Upper lobe of right lung (tissue), 1 donor: ENCODE results near the gene GYS1. TPM values are rescaled to one million over a fixed set of nuclear protein-coding genes. Genes with fewer than 3 reads are reported as not detected.

Experiments used
- ATAC-seq: fragments of 200-7000 bp; cut with Tn5 transposase; one replicate; pipeline ENCODE4 v1.9.1; 2020; ENCODE audit warnings: mild to moderate bottlenecking, moderate library complexity
- DNase-seq: peaks from one replicate; pipeline ENCODE4 v3.0.0-alpha.2; 2020
- H3K27ac ChIP-seq: fragments of 200-600 bp; one replicate; pipeline ENCODE4 v1.8.0; 2022
- H3K27me3 ChIP-seq: fragments of 200-600 bp; one replicate; pipeline ENCODE4 v1.8.0; 2022; ENCODE audit warnings: mild to moderate bottlenecking
- H3K36me3 ChIP-seq: fragments of 200-600 bp; one replicate; pipeline ENCODE4 v1.8.0; 2022
- H3K4me1 ChIP-seq: fragments of 200-600 bp; one replicate; pipeline ENCODE4 v1.8.0; 2022
- H3K4me3 ChIP-seq: fragments of 200-600 bp; one replicate; pipeline ENCODE4 v1.8.0; 2022; ENCODE audit warnings: mild to moderate bottlenecking
- H3K9me3 ChIP-seq: fragments of 200-600 bp; one replicate; pipeline ENCODE4 v1.8.0; 2022
- intact Hi-C: fragments of 100-400 bp; cut with DNase I; formaldehyde crosslinking; loops from one replicate; pipeline ENCODE4 v1.11.0; 2022
- total RNA-seq: library from RNA; stranded (reverse); fragmentation: NEBNext Ultra II Directional; extraction: Animal tissue kit (Norgen Biotek cat#: 25700); gene quantifications from one replicate; pipeline ENCODE4 v1.2.1, GENCODE V29; 2021
- TF ChIP-seq, protein P1 (sequence below): fragments of 200-600 bp; IDR thresholded peaks from one replicate; pipeline ENCODE4 v1.8.0; 2022; ENCODE audit warnings: antibody characterized with exemption
- donor health status: DM: no; HTN: yes; CAD: no; lungs with severe emphysema.

The GYS1 gene
- total RNA-seq, 1 donor from 2014 or later: 35.1 TPM

DNA sequence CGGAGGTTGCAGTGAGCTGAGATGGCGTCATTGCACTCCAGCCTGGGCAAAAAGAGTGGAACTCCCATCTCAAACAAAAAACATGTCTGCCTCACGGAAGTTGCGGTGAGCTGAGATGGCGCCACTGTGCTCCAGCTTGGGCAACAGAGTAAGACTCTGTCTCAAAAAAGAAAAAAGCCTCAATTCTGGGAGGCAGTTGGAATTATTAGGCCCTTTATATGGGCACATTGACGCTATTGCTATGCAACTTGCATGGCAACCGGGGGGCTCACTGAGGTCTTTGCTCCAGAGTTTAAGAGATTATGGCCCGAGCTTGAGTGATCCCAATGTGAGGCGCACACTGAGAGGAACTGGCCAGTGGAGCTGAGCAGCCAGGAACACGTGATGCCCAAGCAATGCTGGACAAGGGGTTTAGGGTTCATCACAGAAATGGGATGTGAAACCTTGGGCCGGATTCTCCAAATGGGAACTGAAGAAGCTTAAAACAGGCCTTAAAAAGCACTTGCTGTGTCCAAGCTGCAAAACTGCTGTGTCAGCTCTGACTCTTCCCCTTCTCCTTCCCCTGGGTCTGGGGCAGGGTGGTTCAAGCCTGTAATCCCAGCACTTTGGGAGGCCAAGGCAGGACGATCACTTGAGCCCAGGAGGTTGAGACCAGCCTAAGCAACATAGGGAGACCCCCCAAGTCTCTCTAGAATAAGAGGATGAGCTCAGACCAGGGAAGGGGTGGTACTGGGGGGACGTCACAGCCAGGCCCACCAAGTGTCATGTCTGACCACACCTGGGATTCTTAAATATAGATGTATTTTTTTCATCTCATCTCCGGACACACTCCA lies 25.5 kb downstream of the GYS1 start:
- Histone ChIP-seq H3K4me3 (peak overlapping the region; percentile 89), H3K27me3 (no peaks in the 10 kb centered on the region), H3K9me3 (no peaks in the 10 kb centered on the region), H3K4me1 (peaks cover 38% of the 10 kb centered on the region), H3K36me3 (peaks cover 23% of the 10 kb centered on the region), H3K27ac (peak overlapping the region; percentile 95)
- ATAC-seq: peak; percentile 19
- peak; percentile 77 for DNase-seq
- intact Hi-C loops: no loop called here
- TF ChIP-seq, protein P1, sequence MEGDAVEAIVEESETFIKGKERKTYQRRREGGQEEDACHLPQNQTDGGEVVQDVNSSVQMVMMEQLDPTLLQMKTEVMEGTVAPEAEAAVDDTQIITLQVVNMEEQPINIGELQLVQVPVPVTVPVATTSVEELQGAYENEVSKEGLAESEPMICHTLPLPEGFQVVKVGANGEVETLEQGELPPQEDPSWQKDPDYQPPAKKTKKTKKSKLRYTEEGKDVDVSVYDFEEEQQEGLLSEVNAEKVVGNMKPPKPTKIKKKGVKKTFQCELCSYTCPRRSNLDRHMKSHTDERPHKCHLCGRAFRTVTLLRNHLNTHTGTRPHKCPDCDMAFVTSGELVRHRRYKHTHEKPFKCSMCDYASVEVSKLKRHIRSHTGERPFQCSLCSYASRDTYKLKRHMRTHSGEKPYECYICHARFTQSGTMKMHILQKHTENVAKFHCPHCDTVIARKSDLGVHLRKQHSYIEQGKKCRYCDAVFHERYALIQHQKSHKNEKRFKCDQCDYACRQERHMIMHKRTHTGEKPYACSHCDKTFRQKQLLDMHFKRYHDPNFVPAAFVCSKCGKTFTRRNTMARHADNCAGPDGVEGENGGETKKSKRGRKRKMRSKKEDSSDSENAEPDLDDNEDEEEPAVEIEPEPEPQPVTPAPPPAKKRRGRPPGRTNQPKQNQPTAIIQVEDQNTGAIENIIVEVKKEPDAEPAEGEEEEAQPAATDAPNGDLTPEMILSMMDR: no peak

DNA sequence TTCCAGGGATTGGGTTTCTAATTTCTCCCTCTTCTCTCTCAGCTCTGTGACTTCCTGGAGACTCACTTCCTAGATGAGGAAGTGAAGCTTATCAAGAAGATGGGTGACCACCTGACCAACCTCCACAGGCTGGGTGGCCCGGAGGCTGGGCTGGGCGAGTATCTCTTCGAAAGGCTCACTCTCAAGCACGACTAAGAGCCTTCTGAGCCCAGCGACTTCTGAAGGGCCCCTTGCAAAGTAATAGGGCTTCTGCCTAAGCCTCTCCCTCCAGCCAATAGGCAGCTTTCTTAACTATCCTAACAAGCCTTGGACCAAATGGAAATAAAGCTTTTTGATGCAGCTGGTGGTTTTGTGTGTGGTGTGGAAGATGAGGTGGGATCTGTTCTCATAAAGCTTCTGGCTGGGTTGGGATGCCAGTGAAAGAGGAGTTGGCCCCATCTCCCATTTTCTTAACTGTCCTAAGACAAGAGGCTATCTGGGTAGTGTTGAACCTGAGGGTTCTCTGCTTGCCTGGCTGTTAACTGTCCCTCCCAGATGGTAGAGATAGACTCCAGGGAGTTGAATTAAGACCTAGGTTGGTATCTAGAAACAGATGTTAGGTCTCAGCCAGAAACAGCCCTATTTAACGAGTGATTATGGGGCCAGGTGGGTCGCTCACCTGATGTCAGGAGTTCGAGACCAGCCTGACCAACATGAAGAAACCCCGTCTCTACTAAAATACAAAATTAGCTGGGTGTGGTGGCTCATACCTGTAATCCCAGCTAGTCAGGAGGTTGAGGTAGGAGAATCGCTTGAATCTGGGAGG lies 26.4 kb downstream of the GYS1 start:
- ATAC-seq: no peak
- intact Hi-C loops: no loop called here

DNA sequence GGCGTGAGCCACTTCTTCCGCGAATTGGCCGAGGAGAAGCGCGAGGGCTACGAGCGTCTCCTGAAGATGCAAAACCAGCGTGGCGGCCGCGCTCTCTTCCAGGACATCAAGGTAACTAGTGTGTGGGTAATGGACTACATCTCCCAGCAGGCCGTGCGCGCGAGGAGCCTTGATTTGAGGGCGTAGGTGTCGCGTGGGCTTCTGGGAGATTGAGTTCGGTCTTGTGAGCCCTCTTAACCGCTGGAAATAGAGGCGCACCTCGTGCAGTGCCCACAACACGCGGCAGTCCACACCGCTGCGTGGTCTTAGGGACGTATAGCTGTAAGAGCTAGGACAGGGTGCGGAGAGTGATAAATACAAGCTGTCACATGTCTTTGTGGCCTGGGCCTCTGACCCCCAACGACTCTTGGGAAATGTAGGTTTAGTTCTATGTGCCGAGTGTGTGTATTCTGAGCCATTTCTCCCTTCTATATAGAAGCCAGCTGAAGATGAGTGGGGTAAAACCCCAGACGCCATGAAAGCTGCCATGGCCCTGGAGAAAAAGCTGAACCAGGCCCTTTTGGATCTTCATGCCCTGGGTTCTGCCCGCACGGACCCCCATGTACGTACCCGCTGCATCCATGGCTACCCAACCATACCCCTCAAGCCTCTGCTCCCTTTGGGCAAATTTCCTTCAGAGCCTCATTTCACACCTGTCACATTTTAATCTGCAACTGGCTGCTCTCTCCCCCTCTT lies 27.1 kb downstream of the GYS1 start:
- ATAC-seq: peak; percentile 57
- no peaks in the 10 kb centered on the region for H3K9me3 ChIP-seq
- peaks cover 23% of the 10 kb centered on the region for H3K36me3 ChIP-seq
- TF ChIP-seq, protein P1: no peak
- H3K4me1 ChIP-seq: peaks cover 41% of the 10 kb centered on the region
- peak overlapping the region; percentile 89 for H3K4me3 ChIP-seq
- H3K27ac ChIP-seq: peak overlapping the region; percentile 95
- intact Hi-C loops: no loop called here
- peak; percentile 92 for DNase-seq
- no peaks in the 10 kb centered on the region for H3K27me3 ChIP-seq

More for the DNA sequence above, 26.4 kb downstream of the GYS1 start:
- Histone ChIP-seq H3K27ac (peak overlapping the region; percentile 95), H3K27me3 (no peaks in the 10 kb centered on the region), H3K4me3 (peak overlapping the region; percentile 89), H3K36me3 (peaks cover 23% of the 10 kb centered on the region), H3K4me1 (peaks cover 41% of the 10 kb centered on the region), H3K9me3 (no peaks in the 10 kb centered on the region)
- TF ChIP-seq, protein P1: no peak
- DNase-seq: no peak

DNA sequence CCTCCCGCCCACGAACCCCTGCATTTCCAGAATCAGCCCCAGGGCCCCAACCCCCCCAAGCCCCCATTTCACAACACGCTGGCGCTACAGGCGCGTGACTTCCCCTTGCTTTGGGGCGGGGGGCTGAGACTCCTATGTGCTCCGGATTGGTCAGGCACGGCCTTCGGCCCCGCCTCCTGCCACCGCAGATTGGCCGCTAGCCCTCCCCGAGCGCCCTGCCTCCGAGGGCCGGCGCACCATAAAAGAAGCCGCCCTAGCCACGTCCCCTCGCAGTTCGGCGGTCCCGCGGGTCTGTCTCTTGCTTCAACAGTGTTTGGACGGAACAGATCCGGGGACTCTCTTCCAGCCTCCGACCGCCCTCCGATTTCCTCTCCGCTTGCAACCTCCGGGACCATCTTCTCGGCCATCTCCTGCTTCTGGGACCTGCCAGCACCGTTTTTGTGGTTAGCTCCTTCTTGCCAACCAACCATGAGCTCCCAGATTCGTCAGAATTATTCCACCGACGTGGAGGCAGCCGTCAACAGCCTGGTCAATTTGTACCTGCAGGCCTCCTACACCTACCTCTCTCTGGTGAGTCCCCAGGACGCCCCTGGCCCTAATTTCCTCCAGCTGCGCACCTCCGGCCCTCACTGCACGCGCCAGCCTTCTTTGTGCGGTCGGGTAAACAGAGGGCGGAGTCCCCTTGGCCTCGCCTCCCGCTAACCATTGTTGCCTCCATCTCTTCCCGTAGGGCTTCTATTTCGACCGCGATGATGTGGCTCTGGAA lies 27.9 kb downstream of the GYS1 start, which contains the start of gene FTL:
Gene FTL, plus strand, starts transcription at position 270 of the 766 bp plus-strand sequence. Its CDS starts 199 bp downstream, at position 469.
- Histone ChIP-seq H3K36me3 (peaks cover 23% of the 10 kb centered on the region), H3K4me1 (peaks cover 41% of the 10 kb centered on the region), H3K27ac (peak within 1 kb of the TSS; percentile 95), H3K9me3 (no peaks in the 10 kb centered on the region), H3K27me3 (no peaks in the 10 kb centered on the region), H3K4me3 (peak within 1 kb of the TSS; percentile 89)
- intact Hi-C loops: no loop called here
- peak; percentile 99 for DNase-seq
- peak; percentile 83 for ATAC-seq
- TF ChIP-seq, protein P1: no peak
